Ishikawa (cell line): ENCODE results near the gene GAK.

Experiments
- CEBPB ChIP-seq: IDR thresholded peaks from 2 replicates; pipeline ENCODE4 v1.6.1; 2012
- CREB1 ChIP-seq: IDR thresholded peaks from 2 replicates; pipeline ENCODE4 v1.6.1; 2012; ENCODE audit warnings: low read depth
- EGR1 ChIP-seq: IDR thresholded peaks from 2 replicates; pipeline ENCODE4 v1.6.1; 2012
- EP300 ChIP-seq: IDR thresholded peaks from 2 replicates; pipeline ENCODE4 v1.6.1; 2012; ENCODE audit warnings: borderline replicate concordance
- FOXM1 ChIP-seq: IDR thresholded peaks from 2 replicates; pipeline ENCODE4 v1.6.1; 2012; ENCODE audit warnings: low read depth, borderline replicate concordance
- MAX ChIP-seq: IDR thresholded peaks from 2 replicates; pipeline ENCODE4 v1.6.1; 2012
- NFIC ChIP-seq: IDR thresholded peaks from 2 replicates; pipeline ENCODE4 v1.6.1; 2012
- RAD21 ChIP-seq: IDR thresholded peaks from 2 replicates; pipeline ENCODE4 v1.6.1; 2012; ENCODE audit warnings: low read depth
- TAF1 ChIP-seq: IDR thresholded peaks from 2 replicates; pipeline ENCODE4 v1.6.1; 2012; ENCODE audit warnings: low read depth, mild to moderate bottlenecking
- TCF12 ChIP-seq: IDR thresholded peaks from 2 replicates; pipeline ENCODE4 v1.6.1; 2012; ENCODE audit warnings: low read depth
- TEAD4 ChIP-seq: IDR thresholded peaks from 2 replicates; pipeline ENCODE4 v1.6.1; 2012
- YY1 ChIP-seq: IDR thresholded peaks from 2 replicates; pipeline ENCODE4 v1.6.1; 2012; ENCODE audit warnings: low read depth
- ZBTB7A ChIP-seq: IDR thresholded peaks from 2 replicates; pipeline ENCODE4 v1.6.1; 2012; ENCODE audit warnings: low read depth
- TF ChIP-seq, protein P1 (sequence below): IDR thresholded peaks from 2 replicates; pipeline ENCODE4 v1.6.1; 2012; ENCODE audit warnings: low read depth, mild to moderate bottlenecking
- TF ChIP-seq, protein P2 (sequence below): IDR thresholded peaks from 2 replicates; pipeline ENCODE4 v1.6.1; 2012

The GAK gene

DNA sequence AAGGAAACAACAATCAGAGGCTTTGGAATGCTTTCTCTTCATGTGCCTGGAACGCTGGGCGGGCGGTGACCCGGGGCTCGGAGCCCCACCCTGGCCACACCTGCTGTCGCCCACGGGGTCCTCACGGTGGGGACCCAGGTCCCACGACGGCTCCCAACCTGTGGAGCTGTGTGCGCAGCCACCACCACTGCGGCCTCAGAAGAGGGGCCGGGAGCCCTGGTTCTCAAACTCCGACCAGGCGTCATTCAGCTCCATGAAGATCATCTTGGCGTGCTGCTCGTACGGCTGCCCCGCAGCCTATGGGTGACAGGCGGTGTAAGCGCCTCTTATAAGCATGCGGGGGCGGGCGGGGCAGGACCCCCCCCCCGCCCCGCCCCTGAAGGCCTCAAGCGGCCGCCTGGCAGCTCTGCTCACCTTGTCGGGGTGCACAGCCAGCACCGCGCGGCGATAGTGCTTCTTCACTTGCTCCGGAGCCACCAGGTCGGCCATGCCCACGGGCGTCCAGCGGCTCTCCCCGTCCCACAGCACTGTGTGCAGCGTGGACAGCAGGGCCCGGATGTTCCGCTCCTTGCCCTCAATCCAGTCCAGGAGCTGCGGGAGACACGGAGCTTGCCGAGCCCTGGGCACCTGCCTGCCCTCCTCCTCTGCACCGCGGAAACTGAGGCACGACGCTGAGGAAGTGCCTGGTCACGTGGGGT, 82.5 kb downstream of the GAK start:
- TF ChIP-seq RAD21 (no peak), NFIC (no peak)

- no peak for TF ChIP-seq CEBPB
- no peak for TF ChIP-seq YY1
- TF ChIP-seq, protein P1, sequence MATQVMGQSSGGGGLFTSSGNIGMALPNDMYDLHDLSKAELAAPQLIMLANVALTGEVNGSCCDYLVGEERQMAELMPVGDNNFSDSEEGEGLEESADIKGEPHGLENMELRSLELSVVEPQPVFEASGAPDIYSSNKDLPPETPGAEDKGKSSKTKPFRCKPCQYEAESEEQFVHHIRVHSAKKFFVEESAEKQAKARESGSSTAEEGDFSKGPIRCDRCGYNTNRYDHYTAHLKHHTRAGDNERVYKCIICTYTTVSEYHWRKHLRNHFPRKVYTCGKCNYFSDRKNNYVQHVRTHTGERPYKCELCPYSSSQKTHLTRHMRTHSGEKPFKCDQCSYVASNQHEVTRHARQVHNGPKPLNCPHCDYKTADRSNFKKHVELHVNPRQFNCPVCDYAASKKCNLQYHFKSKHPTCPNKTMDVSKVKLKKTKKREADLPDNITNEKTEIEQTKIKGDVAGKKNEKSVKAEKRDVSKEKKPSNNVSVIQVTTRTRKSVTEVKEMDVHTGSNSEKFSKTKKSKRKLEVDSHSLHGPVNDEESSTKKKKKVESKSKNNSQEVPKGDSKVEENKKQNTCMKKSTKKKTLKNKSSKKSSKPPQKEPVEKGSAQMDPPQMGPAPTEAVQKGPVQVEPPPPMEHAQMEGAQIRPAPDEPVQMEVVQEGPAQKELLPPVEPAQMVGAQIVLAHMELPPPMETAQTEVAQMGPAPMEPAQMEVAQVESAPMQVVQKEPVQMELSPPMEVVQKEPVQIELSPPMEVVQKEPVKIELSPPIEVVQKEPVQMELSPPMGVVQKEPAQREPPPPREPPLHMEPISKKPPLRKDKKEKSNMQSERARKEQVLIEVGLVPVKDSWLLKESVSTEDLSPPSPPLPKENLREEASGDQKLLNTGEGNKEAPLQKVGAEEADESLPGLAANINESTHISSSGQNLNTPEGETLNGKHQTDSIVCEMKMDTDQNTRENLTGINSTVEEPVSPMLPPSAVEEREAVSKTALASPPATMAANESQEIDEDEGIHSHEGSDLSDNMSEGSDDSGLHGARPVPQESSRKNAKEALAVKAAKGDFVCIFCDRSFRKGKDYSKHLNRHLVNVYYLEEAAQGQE: no peak
- TF ChIP-seq TAF1: no peak
- no peak for TF ChIP-seq RAD21
- no peak for TF ChIP-seq TEAD4
- TF ChIP-seq, protein P2, sequence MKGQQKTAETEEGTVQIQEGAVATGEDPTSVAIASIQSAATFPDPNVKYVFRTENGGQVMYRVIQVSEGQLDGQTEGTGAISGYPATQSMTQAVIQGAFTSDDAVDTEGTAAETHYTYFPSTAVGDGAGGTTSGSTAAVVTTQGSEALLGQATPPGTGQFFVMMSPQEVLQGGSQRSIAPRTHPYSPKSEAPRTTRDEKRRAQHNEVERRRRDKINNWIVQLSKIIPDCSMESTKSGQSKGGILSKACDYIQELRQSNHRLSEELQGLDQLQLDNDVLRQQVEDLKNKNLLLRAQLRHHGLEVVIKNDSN: no peak
- no peak for TF ChIP-seq MAX
- no peak for TF ChIP-seq TCF12
- TF ChIP-seq NFIC: no peak
- no peak for TF ChIP-seq EGR1
- no peak for TF ChIP-seq EP300
Measured at GRCh38 chr4:848803-849477, 83.2 kb downstream of the GAK start.

GRCh38 chr4:848307-848691, 83.8 kb downstream of the GAK start:
- TF ChIP-seq YY1 (no peak), EGR1 (no peak), CEBPB (no peak), TAF1 (no peak), CREB1 (no peak), TEAD4 (no peak), TCF12 (no peak)

DNA sequence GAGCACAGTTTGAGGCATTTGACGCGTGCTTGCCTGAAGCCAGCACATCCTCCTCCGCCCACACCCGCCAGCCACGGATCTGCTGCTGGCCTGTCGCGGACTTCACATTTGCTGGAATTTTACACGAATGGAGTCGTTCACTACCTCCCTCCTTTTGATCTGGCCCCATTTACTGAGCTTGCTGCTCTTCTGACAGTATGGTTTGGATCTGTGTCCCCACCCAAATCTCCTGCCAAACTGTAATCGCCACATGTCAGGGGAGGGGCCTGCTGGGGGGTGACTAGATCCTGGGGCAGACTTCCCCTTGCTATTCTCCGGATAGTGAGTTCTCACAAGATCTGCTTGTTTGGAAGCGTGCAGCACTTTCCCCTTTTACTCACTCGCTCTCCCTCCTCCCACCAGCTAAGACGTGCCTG, 86.3 kb downstream of the GAK start:
- no peak for TF ChIP-seq FOXM1
- TF ChIP-seq CREB1: no peak
- no peak for TF ChIP-seq CEBPB

- no peak for TF ChIP-seq EGR1
- TF ChIP-seq FOXM1: no peak
- TF ChIP-seq TEAD4: no peak
- TF ChIP-seq YY1: no peak
- no peak for TF ChIP-seq NFIC
- TF ChIP-seq TCF12: no peak
Measured at GRCh38 chr4:845233-845835, 86.8 kb downstream of the GAK start.

- TF ChIP-seq CREB1 (no peak), RAD21 (no peak), TCF12 (no peak)
Measured at GRCh38 chr4:844752-845232, 87.3 kb downstream of the GAK start.

- TF ChIP-seq RAD21 (no peak), TAF1 (no peak), YY1 (no peak)
Measured at GRCh38 chr4:839675-840443, 92.3 kb downstream of the GAK start.

DNA sequence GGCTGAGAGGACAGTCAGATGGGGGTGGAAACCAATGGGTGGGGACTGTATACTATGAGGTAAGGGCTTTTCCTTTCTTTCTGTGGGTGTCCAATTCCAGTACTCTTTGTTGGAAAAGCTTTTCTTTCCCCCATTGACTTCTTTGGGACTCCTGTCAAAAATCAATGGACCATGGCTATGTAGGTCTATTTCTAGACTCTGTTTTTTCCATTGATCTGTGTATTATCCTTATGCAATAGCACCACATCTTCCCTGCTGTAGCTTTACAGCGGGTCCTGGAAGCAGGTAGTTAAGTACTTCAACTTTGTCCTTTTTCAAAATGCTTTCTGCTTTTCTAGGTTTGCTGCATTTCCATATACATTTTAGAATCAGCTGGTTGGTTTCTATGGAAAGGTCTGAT, 94.3 kb downstream of the GAK start:
- TF ChIP-seq TAF1 (no peak), FOXM1 (no peak), RAD21 (no peak), YY1 (no peak), ZBTB7A (no peak), EGR1 (no peak), TEAD4 (no peak), CREB1 (no peak), TCF12 (no peak), CEBPB (no peak), MAX (no peak), EP300 (no peak), NFIC (no peak)
- TF ChIP-seq, protein P2: no peak
- TF ChIP-seq, protein P1: no peak
